Measurements from ENCODE around the gene RNASEL. TPM values are rescaled to one million over a fixed set of nuclear protein-coding genes. Genes with fewer than 3 reads are reported as not detected.

The RNASEL gene
- total RNA-seq, 1 donor from 2014 or later, result 6.2 TPM

DNA sequence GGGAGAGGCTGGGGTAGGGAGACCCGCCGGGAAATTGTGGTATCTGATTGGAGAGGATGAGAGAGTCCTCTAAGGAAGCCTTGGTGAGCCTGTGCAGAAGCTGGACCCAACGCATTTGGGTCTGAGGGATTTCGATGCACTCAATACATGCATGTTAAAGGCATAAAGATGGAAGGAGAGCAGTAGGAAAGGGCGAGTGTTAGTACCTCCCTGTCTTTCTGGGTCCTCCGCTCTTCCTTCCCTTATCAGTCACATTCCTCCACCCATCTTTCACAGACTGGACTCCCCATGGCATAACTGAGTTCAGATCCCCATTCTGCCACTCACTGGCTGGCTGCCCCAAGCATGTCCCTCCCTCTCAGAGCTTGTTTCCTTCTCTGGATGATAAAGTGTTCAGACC is 7.9 kb upstream of the RNASEL start:
- no peak overlapping the region for H3K27ac Mint-ChIP-seq
- no peaks in the 10 kb centered on the region for H3K36me3 ChIP-seq
- H3K27me3 ChIP-seq, result no peaks in the 10 kb centered on the region
- H3K27me3 Mint-ChIP-seq (ENCODE audit: insufficient read depth, low read depth), result peaks cover 4% of the 10 kb centered on the region
- H3K4me3 Mint-ChIP-seq, result no peak overlapping the region
- no peaks in the 10 kb centered on the region for H3K9me3 ChIP-seq (ENCODE audit: low read depth)
- TF ChIP-seq, protein P1, sequence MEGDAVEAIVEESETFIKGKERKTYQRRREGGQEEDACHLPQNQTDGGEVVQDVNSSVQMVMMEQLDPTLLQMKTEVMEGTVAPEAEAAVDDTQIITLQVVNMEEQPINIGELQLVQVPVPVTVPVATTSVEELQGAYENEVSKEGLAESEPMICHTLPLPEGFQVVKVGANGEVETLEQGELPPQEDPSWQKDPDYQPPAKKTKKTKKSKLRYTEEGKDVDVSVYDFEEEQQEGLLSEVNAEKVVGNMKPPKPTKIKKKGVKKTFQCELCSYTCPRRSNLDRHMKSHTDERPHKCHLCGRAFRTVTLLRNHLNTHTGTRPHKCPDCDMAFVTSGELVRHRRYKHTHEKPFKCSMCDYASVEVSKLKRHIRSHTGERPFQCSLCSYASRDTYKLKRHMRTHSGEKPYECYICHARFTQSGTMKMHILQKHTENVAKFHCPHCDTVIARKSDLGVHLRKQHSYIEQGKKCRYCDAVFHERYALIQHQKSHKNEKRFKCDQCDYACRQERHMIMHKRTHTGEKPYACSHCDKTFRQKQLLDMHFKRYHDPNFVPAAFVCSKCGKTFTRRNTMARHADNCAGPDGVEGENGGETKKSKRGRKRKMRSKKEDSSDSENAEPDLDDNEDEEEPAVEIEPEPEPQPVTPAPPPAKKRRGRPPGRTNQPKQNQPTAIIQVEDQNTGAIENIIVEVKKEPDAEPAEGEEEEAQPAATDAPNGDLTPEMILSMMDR (IDR thresholded peaks at IDR 0.05), result no peak
- TF ChIP-seq EZH2 (IDR thresholded peaks at IDR 0.05) (no peak), EZH2phosphoT487 (IDR thresholded peaks at IDR 0.05) (no peak)
- DNase-seq (ENCODE audit: low spot score), result no peak
- H2AFZ ChIP-seq (replicated peaks), result no peak overlapping the region
- H3K4me1 Mint-ChIP-seq, result no peaks in the 10 kb centered on the region
- H3K79me2 ChIP-seq (ENCODE audit: low read depth), result no peaks in the 10 kb centered on the region
- peaks cover 8% of the 10 kb centered on the region for H3F3A ChIP-seq (ENCODE audit: low read depth)
- H3K36me3 Mint-ChIP-seq, result no peaks in the 10 kb centered on the region
- no peak overlapping the region for H3K4me2 ChIP-seq
- H3K9ac ChIP-seq, result no peak overlapping the region
- H3K27ac ChIP-seq, result no peak overlapping the region
- no peak overlapping the region for H3K4me3 ChIP-seq
- peaks cover 5% of the 10 kb centered on the region for H3K4me1 ChIP-seq
- no peaks in the 10 kb centered on the region for H3K9me3 Mint-ChIP-seq
- no peaks in the 10 kb centered on the region for H4K20me1 ChIP-seq (ENCODE audit: low read depth)

GRCh38 chr1:182595641-182596240 is 6.7 kb upstream of the RNASEL start:
- TF ChIP-seq, protein P1 (IDR thresholded peaks at IDR 0.05), result peak; percentile 97
- TF ChIP-seq EZH2phosphoT487 (IDR thresholded peaks at IDR 0.05), result no peak
- Histone ChIP-seq H3K9ac (no peak overlapping the region), H3K4me3 (no peak overlapping the region), H3K4me1 (no peaks in the 10 kb centered on the region), H3F3A (ENCODE audit: low read depth) (peaks cover 5% of the 10 kb centered on the region), H3K27me3 (no peaks in the 10 kb centered on the region), H3K36me3 (no peaks in the 10 kb centered on the region), H3K9me3 (ENCODE audit: low read depth) (no peaks in the 10 kb centered on the region), H3K79me2 (ENCODE audit: low read depth) (no peaks in the 10 kb centered on the region), H3K4me2 (no peak overlapping the region), H3K27ac (no peak overlapping the region), H2AFZ (replicated peaks) (no peak overlapping the region), H4K20me1 (ENCODE audit: low read depth) (no peaks in the 10 kb centered on the region)
- Mint-ChIP-seq H3K9me3 (no peaks in the 10 kb centered on the region), H3K4me1 (no peaks in the 10 kb centered on the region), H3K27ac (no peak overlapping the region), H3K4me3 (no peak overlapping the region), H3K36me3 (no peaks in the 10 kb centered on the region), H3K27me3 (ENCODE audit: insufficient read depth, low read depth) (peaks cover 4% of the 10 kb centered on the region)
- DNase-seq (ENCODE audit: low spot score), result peak; percentile 78

GRCh38 chr1:182589931-182590330 is 875 bp upstream of the RNASEL start:
- Histone ChIP-seq H3K27ac (no peak overlapping the region), H3K4me2 (no peak overlapping the region), H3K4me3 (no peak overlapping the region), H2AFZ (replicated peaks) (peak overlapping the region; percentile 97), H3F3A (ENCODE audit: low read depth) (no peaks in the 10 kb centered on the region), H4K20me1 (ENCODE audit: low read depth) (no peaks in the 10 kb centered on the region), H3K36me3 (no peaks in the 10 kb centered on the region), H3K79me2 (ENCODE audit: low read depth) (no peaks in the 10 kb centered on the region), H3K9me3 (ENCODE audit: low read depth) (peaks cover 3% of the 10 kb centered on the region), H3K4me1 (no peaks in the 10 kb centered on the region), H3K9ac (no peak overlapping the region), H3K27me3 (no peaks in the 10 kb centered on the region)
- Mint-ChIP-seq H3K27ac (no peak overlapping the region), H3K27me3 (ENCODE audit: insufficient read depth, low read depth) (peaks cover 6% of the 10 kb centered on the region), H3K4me1 (peaks cover 14% of the 10 kb centered on the region), H3K9me3 (no peaks in the 10 kb centered on the region), H3K36me3 (no peaks in the 10 kb centered on the region), H3K4me3 (no peak overlapping the region)
- no peak for DNase-seq (ENCODE audit: low spot score)
- no peak for TF ChIP-seq EZH2phosphoT487 (IDR thresholded peaks at IDR 0.05)
- TF ChIP-seq EZH2 (IDR thresholded peaks at IDR 0.05), result no peak
- TF ChIP-seq, protein P1 (IDR thresholded peaks at IDR 0.05), result no peak

Data from neural progenitor cell (in vitro differentiated cells).